Transverse colon (tissue), 3 donors: ENCODE data around the gene KCTD19.

ENCODE experiments used
- POLR2A ChIP-seq: fragments of 450-650 bp; IDR thresholded peaks from one replicate; pipeline ENCODE4 v1.6.1; 2016; ENCODE audit warnings: antibody characterized with exemption, mild to moderate bottlenecking, moderate library complexity
- TF ChIP-seq, protein P1 (sequence below), 5 experiments: fragments of 200-600 bp in 3 of 5; fragments of 450-650 bp in 2 of 5; sonication (generic) in 3 of 5; IDR thresholded peaks; 1 replicate in 2 of 5; 2 replicates in 3 of 5; pipeline ENCODE4 v1.5.1; 2016 to 2017; ENCODE audit warnings: antibody characterized with exemption in 5 of 5, inconsistent platforms in 3 of 5, mild to moderate bottlenecking in 2 of 5, moderate library complexity in 1 of 5

DNA sequence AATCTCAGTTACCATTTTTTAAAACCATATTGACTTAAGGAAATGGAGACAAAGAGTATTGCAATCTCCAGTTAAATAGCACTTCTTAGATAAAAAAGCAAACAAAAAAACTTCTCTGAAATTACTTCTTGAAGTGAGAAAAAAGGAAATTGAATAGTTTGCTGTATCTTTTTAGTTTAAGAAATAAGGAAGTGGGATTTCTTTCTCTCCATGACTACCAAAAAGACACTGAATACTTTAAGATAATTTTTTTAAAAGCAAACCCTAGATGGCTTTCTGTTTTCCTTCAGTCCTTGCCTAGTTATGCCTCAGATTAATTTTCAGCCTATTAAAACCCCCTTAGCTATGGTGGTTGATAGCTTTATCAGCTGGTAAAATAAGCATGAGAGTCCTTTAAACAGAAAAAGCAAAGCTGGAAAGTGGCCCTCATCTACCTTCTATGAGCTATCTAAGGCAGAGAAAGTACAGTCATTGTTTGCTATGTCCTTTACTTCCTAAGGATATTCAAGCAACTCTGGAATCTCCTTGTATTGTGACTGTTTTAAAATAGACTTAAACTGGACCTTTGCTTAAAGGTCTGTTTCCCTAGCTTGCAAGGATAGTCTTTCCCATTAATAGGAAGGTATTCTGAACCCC is 38.2 kb upstream of the KCTD19 start:
- TF ChIP-seq, protein P1, sequence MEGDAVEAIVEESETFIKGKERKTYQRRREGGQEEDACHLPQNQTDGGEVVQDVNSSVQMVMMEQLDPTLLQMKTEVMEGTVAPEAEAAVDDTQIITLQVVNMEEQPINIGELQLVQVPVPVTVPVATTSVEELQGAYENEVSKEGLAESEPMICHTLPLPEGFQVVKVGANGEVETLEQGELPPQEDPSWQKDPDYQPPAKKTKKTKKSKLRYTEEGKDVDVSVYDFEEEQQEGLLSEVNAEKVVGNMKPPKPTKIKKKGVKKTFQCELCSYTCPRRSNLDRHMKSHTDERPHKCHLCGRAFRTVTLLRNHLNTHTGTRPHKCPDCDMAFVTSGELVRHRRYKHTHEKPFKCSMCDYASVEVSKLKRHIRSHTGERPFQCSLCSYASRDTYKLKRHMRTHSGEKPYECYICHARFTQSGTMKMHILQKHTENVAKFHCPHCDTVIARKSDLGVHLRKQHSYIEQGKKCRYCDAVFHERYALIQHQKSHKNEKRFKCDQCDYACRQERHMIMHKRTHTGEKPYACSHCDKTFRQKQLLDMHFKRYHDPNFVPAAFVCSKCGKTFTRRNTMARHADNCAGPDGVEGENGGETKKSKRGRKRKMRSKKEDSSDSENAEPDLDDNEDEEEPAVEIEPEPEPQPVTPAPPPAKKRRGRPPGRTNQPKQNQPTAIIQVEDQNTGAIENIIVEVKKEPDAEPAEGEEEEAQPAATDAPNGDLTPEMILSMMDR (IDR thresholded peaks at IDR 0.05), result no peak
- TF ChIP-seq POLR2A, result no peak
